Activated naive CD8-positive, alpha-beta T cell treated with anti-CD3 and anti-CD28 coated beads, Interleukin-2, amount 50 U/mL, for 24 hours (primary cell): ENCODE data around the gene ZNF76.
"Not testable (repeated sequence)": the region's sequence is repeated elsewhere in the genome, so short reads cannot be mapped to it uniquely, and the experiment has no call there.

Source experiments
- ATAC-seq: fragments of 150-1000 bp; cut with Tn5 transposase; one replicate; pipeline ENCODE4 v1.10.0; 2021
- DNase-seq: peaks from one replicate; pipeline ENCODE4 v3.0.0; 2021
- H3K27ac Mint-ChIP-seq: one replicate; pipeline ENCODE4 v1.8.0; 2021; ENCODE audit warnings: mild to moderate bottlenecking, mixed read lengths
- H3K27me3 Mint-ChIP-seq: one replicate; pipeline ENCODE4 v1.8.0; 2021; ENCODE audit warnings: mixed read lengths
- H3K36me3 Mint-ChIP-seq: one replicate; pipeline ENCODE4 v1.8.0; 2021; ENCODE audit warnings: low read depth, mixed read lengths
- H3K4me1 Mint-ChIP-seq: one replicate; pipeline ENCODE4 v1.8.0; 2021; ENCODE audit warnings: mixed read lengths
- H3K4me3 Mint-ChIP-seq: one replicate; pipeline ENCODE4 v1.8.0; 2021; ENCODE audit warnings: mild to moderate bottlenecking, moderate library complexity, mixed read lengths
- H3K9me3 Mint-ChIP-seq: one replicate; pipeline ENCODE4 v1.8.0; 2021; ENCODE audit warnings: mixed read lengths

The ZNF76 gene

GRCh38 chr6:35295521-35296315 lies 36.2 kb downstream of the ZNF76 start:
- H3K36me3 Mint-ChIP-seq: peaks cover 16% of the 10 kb centered on the region
- no peak for DNase-seq
- H3K4me3 Mint-ChIP-seq: no peak overlapping the region
- H3K27me3 Mint-ChIP-seq: no peaks in the 10 kb centered on the region
- no peaks in the 10 kb centered on the region for H3K9me3 Mint-ChIP-seq
- no peak overlapping the region for H3K27ac Mint-ChIP-seq
- H3K4me1 Mint-ChIP-seq: peaks cover 24% of the 10 kb centered on the region
- no peak for ATAC-seq

- peaks cover 16% of the 10 kb centered on the region for H3K36me3 Mint-ChIP-seq
- H3K9me3 Mint-ChIP-seq: no peaks in the 10 kb centered on the region
- no peaks in the 10 kb centered on the region for H3K27me3 Mint-ChIP-seq
- peaks cover 38% of the 10 kb centered on the region for H3K4me1 Mint-ChIP-seq
- ATAC-seq: no peak
- peak overlapping the region; percentile 89 for H3K4me3 Mint-ChIP-seq
- peak overlapping the region; percentile 97 for H3K27ac Mint-ChIP-seq
- no peak for DNase-seq
Measured at GRCh38 chr6:35296931-35297600, 37.5 kb downstream of the ZNF76 start.

- Mint-ChIP-seq H3K4me1 (peaks cover 45% of the 10 kb centered on the region), H3K9me3 (no peaks in the 10 kb centered on the region), H3K36me3 (peaks cover 16% of the 10 kb centered on the region), H3K27me3 (peaks cover 3% of the 10 kb centered on the region), H3K27ac (peak within 1 kb of the TSS; percentile 97), H3K4me3 (peak within 1 kb of the TSS; percentile 89)
- DNase-seq (peak; percentile 85), ATAC-seq (peak; percentile 81)
Measured at GRCh38 chr6:35297601-35298481, 38.3 kb downstream of the ZNF76 start, which contains the start of gene DEF6. TSS of gene DEF6 (plus strand) at chr6:35297818. CDS start at chr6:35297857, 39 bp downstream.

DNA sequence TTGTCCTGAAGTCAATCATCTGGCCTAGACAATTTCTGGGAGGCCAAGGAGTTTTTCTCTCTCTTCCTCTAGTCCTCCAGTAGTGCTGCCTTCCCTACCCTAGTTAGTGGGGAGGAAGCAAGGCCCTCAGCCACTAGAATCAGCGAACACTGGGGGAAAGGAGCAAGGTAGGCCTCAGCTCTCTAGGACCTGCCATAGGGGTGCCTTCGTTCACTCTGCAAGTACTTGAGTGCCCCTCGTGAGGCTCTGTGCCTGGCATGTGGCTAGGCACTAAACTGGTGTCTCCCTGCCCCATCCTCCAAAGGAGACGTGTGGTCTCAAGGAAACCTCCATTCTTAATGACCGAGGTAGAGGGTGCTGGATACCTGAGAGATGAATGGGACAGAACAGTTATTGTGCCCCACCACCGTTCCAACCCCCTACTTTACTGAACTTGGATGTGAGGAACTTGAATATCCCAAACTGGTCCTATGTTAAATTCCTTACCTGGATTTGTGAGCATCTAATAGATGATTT lies 39.1 kb downstream of the ZNF76 start:
- Mint-ChIP-seq H3K4me3 (peak overlapping the region; percentile 89), H3K9me3 (no peaks in the 10 kb centered on the region), H3K4me1 (peaks cover 54% of the 10 kb centered on the region), H3K27ac (peak overlapping the region; percentile 97), H3K27me3 (peaks cover 3% of the 10 kb centered on the region), H3K36me3 (peaks cover 22% of the 10 kb centered on the region)
- DNase-seq (peak; percentile 33), ATAC-seq (no peak)

DNA sequence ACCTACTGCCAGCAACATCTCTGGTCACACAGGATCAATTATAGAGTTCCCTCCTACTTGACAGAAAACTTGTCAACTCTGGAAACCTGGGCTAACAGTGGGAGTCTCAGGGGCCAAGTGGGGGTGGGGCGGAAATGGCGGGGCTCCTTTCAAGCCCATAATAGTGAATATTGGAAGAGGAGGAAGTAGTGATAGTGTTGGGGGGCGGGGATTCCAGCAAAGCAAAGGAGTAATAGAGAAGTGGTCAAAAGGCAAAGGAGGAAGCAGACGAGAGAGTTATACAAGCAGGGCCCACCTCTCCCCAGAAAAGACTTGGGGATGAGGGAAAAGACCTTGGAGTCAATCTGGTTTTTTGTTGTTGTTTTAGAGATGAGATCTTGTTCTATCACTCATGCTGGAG lies 40.1 kb downstream of the ZNF76 start:
- Mint-ChIP-seq H3K9me3 (no peaks in the 10 kb centered on the region), H3K27me3 (peaks cover 3% of the 10 kb centered on the region), H3K4me1 (peaks cover 64% of the 10 kb centered on the region), H3K4me3 (peak overlapping the region; percentile 89), H3K36me3 (peaks cover 26% of the 10 kb centered on the region), H3K27ac (peak overlapping the region; percentile 97)
- ATAC-seq (no peak), DNase-seq (peak; percentile 55)

DNA sequence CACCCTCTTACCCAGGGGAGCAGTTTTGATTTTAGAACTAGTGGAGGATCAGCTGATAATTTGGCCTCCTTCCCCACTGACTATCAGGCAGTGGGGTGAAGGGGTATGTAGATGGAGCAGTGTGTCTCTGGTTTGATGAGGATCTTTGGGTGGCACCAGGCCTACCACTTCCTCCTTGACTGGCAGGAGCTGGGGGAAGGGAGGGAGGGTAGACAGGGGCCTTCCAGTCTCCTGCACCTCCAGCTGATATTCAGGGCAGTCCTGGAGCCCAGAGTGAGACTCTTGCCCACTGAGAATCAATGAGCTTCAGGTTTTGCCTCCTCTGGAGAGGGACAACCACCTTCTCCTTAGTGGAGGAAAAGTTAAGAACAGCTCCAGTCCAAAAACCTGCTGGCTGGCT lies 41.3 kb downstream of the ZNF76 start:
- Mint-ChIP-seq H3K4me1 (peaks cover 65% of the 10 kb centered on the region), H3K9me3 (no peaks in the 10 kb centered on the region), H3K36me3 (peaks cover 26% of the 10 kb centered on the region), H3K4me3 (peak overlapping the region; percentile 89), H3K27ac (peak overlapping the region; percentile 97), H3K27me3 (peaks cover 3% of the 10 kb centered on the region)
- ATAC-seq (no peak), DNase-seq (peak; percentile 43)

DNA sequence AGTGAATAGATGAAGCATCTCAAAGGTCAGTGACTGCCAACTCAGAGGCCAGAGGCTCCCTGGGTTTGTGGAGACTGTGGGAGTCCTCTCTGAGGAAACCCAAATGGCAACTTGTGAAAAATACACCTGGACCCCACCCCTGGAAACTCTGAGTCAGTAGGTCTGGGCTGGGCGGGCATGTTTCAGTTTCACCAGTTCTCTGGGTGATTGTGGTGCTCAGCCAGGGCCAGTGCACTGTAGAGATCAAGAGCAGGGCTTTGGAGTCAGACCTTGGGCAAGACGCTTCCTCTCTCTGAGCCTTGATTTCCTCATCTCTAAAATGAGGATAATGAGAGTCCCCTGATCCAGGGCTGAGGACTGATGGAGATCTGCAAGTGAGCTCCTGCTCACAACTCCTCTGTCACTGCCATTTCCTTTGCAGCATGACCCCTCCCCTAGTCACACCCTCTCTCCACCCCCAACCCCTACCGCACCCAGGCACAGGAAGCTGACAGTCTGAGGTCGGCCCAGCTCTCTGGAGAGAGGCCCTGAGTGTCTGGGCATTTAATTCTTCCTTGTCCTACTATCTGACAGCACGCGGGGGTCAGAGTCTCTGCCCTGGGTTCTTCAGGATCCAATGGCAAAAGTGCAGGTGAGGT lies 43.2 kb downstream of the ZNF76 start:
- peak; percentile 89 for DNase-seq
- Mint-ChIP-seq H3K4me1 (peaks cover 72% of the 10 kb centered on the region), H3K36me3 (peaks cover 32% of the 10 kb centered on the region), H3K27ac (peak overlapping the region; percentile 97), H3K27me3 (peaks cover 3% of the 10 kb centered on the region), H3K9me3 (no peaks in the 10 kb centered on the region), H3K4me3 (peak overlapping the region; percentile 87)
- peak; percentile 83 for ATAC-seq

DNA sequence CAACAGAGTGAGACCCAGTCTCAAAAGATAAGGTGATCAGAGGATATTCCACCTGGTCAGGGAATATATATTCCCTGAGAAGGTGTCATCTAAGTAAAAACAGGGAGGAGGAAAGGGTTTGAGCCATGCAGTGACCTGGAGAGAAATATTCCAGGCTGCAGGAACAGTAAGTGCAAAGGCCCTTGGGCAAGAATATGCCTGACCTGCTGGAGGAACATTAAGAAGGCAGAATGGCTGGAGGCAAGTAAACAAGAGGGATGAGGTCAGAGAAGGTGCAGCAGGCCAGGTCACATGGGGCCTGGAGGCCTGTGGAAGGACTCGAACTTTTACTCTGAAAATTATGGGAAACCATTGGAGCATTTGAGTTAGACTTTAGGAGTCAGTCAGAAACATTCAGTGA lies 44.8 kb downstream of the ZNF76 start:
- Mint-ChIP-seq H3K4me1 (peaks cover 77% of the 10 kb centered on the region), H3K9me3 (no peaks in the 10 kb centered on the region), H3K27ac (peak overlapping the region; percentile 97), H3K36me3 (peaks cover 43% of the 10 kb centered on the region), H3K27me3 (peaks cover 3% of the 10 kb centered on the region), H3K4me3 (peak overlapping the region; percentile 87)
- no peak for ATAC-seq
- DNase-seq: no peak

GRCh38 chr6:35305117-35305516 lies 45.6 kb downstream of the ZNF76 start:
- Mint-ChIP-seq H3K36me3 (peaks cover 43% of the 10 kb centered on the region), H3K4me1 (peaks cover 77% of the 10 kb centered on the region), H3K4me3 (no peak overlapping the region), H3K27ac (no peak overlapping the region), H3K9me3 (no peaks in the 10 kb centered on the region), H3K27me3 (peaks cover 3% of the 10 kb centered on the region)
- DNase-seq (no peak), ATAC-seq (no peak)

DNA sequence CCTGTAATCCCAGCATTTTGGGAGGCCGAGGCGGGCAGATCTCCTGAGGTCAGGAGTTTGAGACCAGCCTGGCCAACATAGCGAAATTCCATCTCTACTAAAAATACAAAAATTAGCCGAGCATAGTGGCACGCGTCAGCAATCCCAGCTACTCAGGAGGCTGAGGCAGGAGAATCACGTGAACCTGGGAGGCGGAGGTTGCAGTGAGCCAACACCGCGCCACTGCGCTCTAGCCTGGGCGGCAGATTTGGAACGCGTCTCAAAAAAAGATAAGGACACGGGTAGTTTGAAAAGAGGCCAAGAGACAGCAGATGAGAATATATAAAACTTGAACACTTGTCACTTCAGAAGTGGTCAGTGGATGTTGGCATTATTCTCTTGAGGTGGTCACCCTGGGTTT lies 47.6 kb downstream of the ZNF76 start:
- H3K4me3 Mint-ChIP-seq, H3K27me3 Mint-ChIP-seq, ATAC-seq, H3K9me3 Mint-ChIP-seq, DNase-seq: not testable (repeated sequence)
- Mint-ChIP-seq H3K4me1 (peaks cover 77% of the 10 kb centered on the region), H3K27ac (peak overlapping the region; percentile 20), H3K36me3 (peaks cover 45% of the 10 kb centered on the region)

- H3K4me3 Mint-ChIP-seq, H3K27me3 Mint-ChIP-seq, ATAC-seq, DNase-seq, H3K9me3 Mint-ChIP-seq: not testable (repeated sequence)
- Mint-ChIP-seq H3K27ac (peak overlapping the region; percentile 48), H3K36me3 (peaks cover 48% of the 10 kb centered on the region), H3K4me1 (peaks cover 75% of the 10 kb centered on the region)
Measured at GRCh38 chr6:35308543-35308942, 49.0 kb downstream of the ZNF76 start.

GRCh38 chr6:35309611-35310264 lies 50.2 kb downstream of the ZNF76 start:
- H3K9me3 Mint-ChIP-seq: no peaks in the 10 kb centered on the region
- peak overlapping the region; percentile 94 for H3K27ac Mint-ChIP-seq
- DNase-seq (no peak), ATAC-seq (no peak)
- peaks cover 48% of the 10 kb centered on the region for H3K36me3 Mint-ChIP-seq
- no peaks in the 10 kb centered on the region for H3K27me3 Mint-ChIP-seq
- peak overlapping the region; percentile 59 for H3K4me3 Mint-ChIP-seq
- peaks cover 74% of the 10 kb centered on the region for H3K4me1 Mint-ChIP-seq

- Mint-ChIP-seq H3K36me3 (peaks cover 54% of the 10 kb centered on the region), H3K4me1 (peaks cover 80% of the 10 kb centered on the region)
Measured at GRCh38 chr6:35310265-35310831, 50.8 kb downstream of the ZNF76 start.

More at GRCh38 chr6:35310265-35310831, 50.8 kb downstream of the ZNF76 start:
- Mint-ChIP-seq H3K27ac (peak overlapping the region; percentile 94), H3K9me3 (no peaks in the 10 kb centered on the region), H3K27me3 (no peaks in the 10 kb centered on the region), H3K4me3 (peak overlapping the region; percentile 59)
- DNase-seq (peak; percentile 27), ATAC-seq (peak; percentile 74)
